DND-41 (cell line): Measurements from ENCODE around the gene IHH.

Experiments used
- EZH2 ChIP-seq: IDR thresholded peaks from 3 replicates; pipeline ENCODE4 v1.6.1; 2012; ENCODE audit warnings: borderline replicate concordance, low read depth, mild to moderate bottlenecking, moderate library complexity, low read length, inconsistent platforms; ENCODE audit not compliant: severe bottlenecking
- TF ChIP-seq, protein P1 (sequence below): IDR thresholded peaks from 2 replicates; pipeline ENCODE4 v1.5.1; 2012; ENCODE audit warnings: borderline replicate concordance, low read length, moderate library complexity, mild to moderate bottlenecking; ENCODE audit not compliant: poor library complexity, severe bottlenecking; ENCODE audit errors: extremely low read depth

DNA sequence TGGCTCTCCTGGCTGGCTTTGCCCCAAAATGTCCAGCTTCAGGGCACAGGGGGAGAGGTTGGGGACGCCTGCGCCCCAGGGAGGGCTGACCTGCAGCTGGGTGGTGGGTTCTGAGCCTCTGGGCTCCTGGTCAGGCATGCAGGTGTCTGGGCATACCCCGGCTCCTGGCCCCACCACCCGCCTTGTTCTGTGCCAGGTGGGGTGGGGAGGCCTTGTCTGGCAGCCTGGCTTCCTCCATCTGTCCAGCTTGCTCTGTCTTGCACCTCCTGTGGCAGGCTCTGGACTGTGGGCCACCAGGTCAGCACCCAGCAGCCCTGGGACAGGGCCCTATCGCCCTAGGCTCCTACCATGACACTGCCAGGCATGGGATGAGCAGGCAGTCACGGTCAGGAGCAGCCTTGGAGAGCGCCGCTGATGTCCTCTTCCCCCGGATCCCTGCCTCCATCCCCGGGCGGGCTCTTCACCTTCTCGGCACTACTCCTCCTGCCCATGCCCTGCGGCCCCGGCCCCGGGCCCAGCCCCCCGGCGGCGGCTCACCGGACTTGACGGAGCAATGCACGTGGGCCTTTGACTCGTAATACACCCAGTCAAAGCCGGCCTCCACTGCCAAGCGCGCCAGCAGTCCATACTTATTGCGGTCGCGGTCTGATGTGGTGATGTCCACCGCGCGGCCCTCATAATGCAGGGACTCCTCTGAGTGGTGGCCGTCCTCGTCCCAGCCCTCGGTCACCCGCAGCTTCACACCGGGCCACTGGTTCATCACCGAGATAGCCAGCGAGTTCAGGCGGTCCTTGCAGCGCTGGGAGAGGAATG lies 3.6 kb downstream of the IHH start:
- TF ChIP-seq, protein P1, sequence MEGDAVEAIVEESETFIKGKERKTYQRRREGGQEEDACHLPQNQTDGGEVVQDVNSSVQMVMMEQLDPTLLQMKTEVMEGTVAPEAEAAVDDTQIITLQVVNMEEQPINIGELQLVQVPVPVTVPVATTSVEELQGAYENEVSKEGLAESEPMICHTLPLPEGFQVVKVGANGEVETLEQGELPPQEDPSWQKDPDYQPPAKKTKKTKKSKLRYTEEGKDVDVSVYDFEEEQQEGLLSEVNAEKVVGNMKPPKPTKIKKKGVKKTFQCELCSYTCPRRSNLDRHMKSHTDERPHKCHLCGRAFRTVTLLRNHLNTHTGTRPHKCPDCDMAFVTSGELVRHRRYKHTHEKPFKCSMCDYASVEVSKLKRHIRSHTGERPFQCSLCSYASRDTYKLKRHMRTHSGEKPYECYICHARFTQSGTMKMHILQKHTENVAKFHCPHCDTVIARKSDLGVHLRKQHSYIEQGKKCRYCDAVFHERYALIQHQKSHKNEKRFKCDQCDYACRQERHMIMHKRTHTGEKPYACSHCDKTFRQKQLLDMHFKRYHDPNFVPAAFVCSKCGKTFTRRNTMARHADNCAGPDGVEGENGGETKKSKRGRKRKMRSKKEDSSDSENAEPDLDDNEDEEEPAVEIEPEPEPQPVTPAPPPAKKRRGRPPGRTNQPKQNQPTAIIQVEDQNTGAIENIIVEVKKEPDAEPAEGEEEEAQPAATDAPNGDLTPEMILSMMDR: no peak
- TF ChIP-seq EZH2: no peak
